ENCODE data around the gene ALDH1B1. TPM values are rescaled to one million over a fixed set of nuclear protein-coding genes. Genes with fewer than 3 reads are reported as not detected.

ALDH1B1 gene
- total and polyA plus RNA-seq, 2 of the 13 experiments (the other 11 are each of a cell fraction or from before 2014, with no cell fraction given), result 45.1 to 125 TPM

- TF ChIP-seq PATZ1 (CRISPR knock-in tag; IDR thresholded peaks at IDR 0.05) (peak; percentile 67), GATA4 (IDR thresholded peaks at IDR 0.05; ENCODE audit: borderline replicate concordance, low read depth) (peak; percentile 91), HIVEP1 (CRISPR knock-in tag; IDR thresholded peaks at IDR 0.05) (peak; percentile 57; the same call in 1 of the 2 replicates), HNRNPL (IDR thresholded peaks at IDR 0.05; ENCODE audit: low read depth, low read length) (peak; percentile 73; the same call in 1 of the 2 replicates), JUNB (CRISPR knock-in tag; IDR thresholded peaks at IDR 0.05; ENCODE audit: borderline replicate concordance) (peak; percentile 25; the same call in 1 of the 2 replicates), ZNF414 (CRISPR knock-in tag; IDR thresholded peaks at IDR 0.05) (peak; percentile 78), ZNF773 (CRISPR knock-in tag; IDR thresholded peaks at IDR 0.05; ENCODE audit: borderline replicate concordance) (no peak), RFX5 (IDR thresholded peaks at IDR 0.05; ENCODE audit: low read depth, low read length) (no peak), IRF9 (CRISPR knock-in tag; IDR thresholded peaks at IDR 0.05; ENCODE audit: borderline replicate concordance) (0 out of 2 replicates have a peak, but pooled peaks have one; percentile 53), SATB2 (CRISPR knock-in tag; IDR thresholded peaks at IDR 0.05) (peak; percentile 87), JARID2 (CRISPR knock-in tag; IDR thresholded peaks at IDR 0.05; ENCODE audit: insufficient replicate concordance) (no peak), ZNF432 (CRISPR knock-in tag; IDR thresholded peaks at IDR 0.05; ENCODE audit: borderline replicate concordance) (no peak), SP1 (IDR thresholded peaks at IDR 0.05) (no peak), SP1 (CRISPR knock-in tag; IDR thresholded peaks at IDR 0.05) (no peak), GMEB2 (CRISPR knock-in tag; IDR thresholded peaks at IDR 0.05; ENCODE audit: low read depth) (0 out of 2 replicates have a peak, but pooled peaks have one; percentile 24), ATAD3A (CRISPR knock-in tag; IDR thresholded peaks at IDR 0.05) (no peak), ZBTB38 (CRISPR knock-in tag; IDR thresholded peaks at IDR 0.05) (no peak), MAF1 (CRISPR knock-in tag; IDR thresholded peaks at IDR 0.05; ENCODE audit: borderline replicate concordance) (0 out of 2 replicates have a peak, but pooled peaks have one; percentile 21), ZBTB8A (CRISPR knock-in tag; IDR thresholded peaks at IDR 0.05; ENCODE audit: borderline replicate concordance, low read depth) (no peak), BCL3 (CRISPR knock-in tag; IDR thresholded peaks at IDR 0.05) (peak; percentile 12; the same call in 1 of the 2 replicates), HDAC1 (CRISPR knock-in tag; IDR thresholded peaks at IDR 0.05) (peak; percentile 75; the same call in 1 of the 2 replicates), HOXD1 (CRISPR knock-in tag; IDR thresholded peaks at IDR 0.05) (peak; percentile 82), ATF5 (CRISPR knock-in tag; IDR thresholded peaks at IDR 0.05; ENCODE audit: low read depth) (no peak)
These were observed 11.5 kb upstream of the ALDH1B1 start (continued) for GRCh38 chr9:38380872-38381534.

Data from HepG2 (cell line).